ENCODE data around the gene TSPAN33. TPM values are rescaled to one million over a fixed set of nuclear protein-coding genes. Genes with fewer than 3 reads are reported as not detected.

TSPAN33 gene
- total and polyA plus RNA-seq, 9 donors = 1.7 to 9.3 (median 6.0) TPM

DNA sequence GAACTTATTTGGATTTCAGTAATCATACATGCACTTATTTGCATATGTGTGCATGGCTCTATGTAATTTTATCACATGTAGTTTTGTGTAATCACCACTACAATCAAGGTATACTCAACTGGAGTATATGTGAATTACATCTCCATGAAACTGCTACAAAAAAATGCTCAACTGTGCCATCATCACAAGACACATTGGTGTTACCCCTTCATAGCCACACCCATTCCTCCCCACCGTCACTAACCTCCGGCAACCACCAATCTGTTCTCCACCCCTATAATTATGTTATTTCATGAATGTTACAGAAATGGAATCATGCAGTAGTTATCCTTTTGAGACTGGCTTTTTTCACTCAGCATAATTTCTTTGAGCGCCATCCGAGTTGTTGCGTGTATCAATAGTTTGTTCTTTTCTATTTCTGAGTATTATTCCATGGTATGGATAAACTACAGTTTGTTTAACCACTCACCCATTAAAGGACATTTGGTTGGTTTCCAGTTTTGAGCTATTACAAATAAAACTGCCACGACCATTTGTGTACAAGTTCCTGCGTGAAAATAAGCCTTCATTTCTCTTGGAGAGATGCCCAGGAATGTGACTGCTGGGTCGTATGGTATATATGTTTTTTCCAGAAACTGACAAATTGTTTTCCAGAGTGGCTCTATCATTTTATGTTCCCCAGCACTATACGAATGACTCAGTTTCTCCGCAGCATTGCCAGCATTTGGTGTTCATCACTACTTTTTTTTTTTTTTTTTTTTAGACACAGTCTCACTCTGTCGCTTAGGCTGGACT, 32.6 kb downstream of the TSPAN33 start:
- H3K4me3 ChIP-seq = no peak overlapping the region
- no peak for DNase-seq
- WGBS, 3 donors = 43 to 59% (median 48%) methylated on average over 11 of the region's 11 CpGs
- intact Hi-C loops (cut with DNase I) = no loop called here
- TF ChIP-seq, protein P1, sequence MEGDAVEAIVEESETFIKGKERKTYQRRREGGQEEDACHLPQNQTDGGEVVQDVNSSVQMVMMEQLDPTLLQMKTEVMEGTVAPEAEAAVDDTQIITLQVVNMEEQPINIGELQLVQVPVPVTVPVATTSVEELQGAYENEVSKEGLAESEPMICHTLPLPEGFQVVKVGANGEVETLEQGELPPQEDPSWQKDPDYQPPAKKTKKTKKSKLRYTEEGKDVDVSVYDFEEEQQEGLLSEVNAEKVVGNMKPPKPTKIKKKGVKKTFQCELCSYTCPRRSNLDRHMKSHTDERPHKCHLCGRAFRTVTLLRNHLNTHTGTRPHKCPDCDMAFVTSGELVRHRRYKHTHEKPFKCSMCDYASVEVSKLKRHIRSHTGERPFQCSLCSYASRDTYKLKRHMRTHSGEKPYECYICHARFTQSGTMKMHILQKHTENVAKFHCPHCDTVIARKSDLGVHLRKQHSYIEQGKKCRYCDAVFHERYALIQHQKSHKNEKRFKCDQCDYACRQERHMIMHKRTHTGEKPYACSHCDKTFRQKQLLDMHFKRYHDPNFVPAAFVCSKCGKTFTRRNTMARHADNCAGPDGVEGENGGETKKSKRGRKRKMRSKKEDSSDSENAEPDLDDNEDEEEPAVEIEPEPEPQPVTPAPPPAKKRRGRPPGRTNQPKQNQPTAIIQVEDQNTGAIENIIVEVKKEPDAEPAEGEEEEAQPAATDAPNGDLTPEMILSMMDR (IDR thresholded peaks at IDR 0.05) = no peak
- TF ChIP-seq EP300 (IDR thresholded peaks at IDR 0.05) (no peak), POLR2A (IDR thresholded peaks at IDR 0.05) (no peak)
- H3K27me3 ChIP-seq = no peaks in the 10 kb centered on the region
- no peaks in the 10 kb centered on the region for H3K4me1 ChIP-seq (ENCODE audit: insufficient read depth)
- no peaks in the 10 kb centered on the region for H3K9me3 ChIP-seq
- no peaks in the 10 kb centered on the region for H3K36me3 ChIP-seq
- no peak overlapping the region for H3K27ac ChIP-seq

DNA sequence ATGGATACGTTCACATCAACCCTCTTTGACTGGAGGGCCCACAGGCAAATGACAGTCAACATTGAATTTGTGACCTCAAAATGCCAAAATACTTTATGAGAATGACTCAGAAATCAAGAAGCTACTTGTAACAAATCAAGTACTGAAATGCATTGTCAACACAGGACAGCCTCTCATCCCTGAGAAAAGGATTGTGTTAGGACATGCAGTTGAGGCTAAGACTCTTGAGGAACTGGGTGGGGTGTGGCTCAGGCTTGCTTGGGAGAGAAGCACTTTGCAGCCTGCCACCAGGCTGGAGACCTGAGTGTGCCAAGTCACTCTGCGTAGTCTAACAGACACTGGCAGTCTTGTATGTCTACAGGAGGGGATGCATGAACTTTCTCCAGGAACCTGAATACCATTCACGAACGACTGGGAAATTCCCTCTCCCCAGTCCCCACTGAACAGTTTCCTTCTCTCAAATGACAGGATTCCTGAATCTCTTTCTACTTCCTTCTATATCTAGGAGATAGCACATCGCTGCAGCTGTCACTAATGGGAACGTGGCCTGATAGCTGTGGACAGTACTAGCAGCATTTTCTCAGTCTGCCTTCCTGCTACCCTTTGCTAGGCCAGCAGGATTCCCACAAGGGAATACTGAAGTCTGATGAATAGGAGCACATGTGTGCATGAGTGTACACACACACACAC, 40.6 kb downstream of the TSPAN33 start:
- no peak overlapping the region for H3K4me3 ChIP-seq
- no peaks in the 10 kb centered on the region for H3K36me3 ChIP-seq
- no peaks in the 10 kb centered on the region for H3K27me3 ChIP-seq
- DNase-seq = no peak
- no peak overlapping the region for H3K27ac ChIP-seq
- no peaks in the 10 kb centered on the region for H3K9me3 ChIP-seq
- peaks cover 1% of the 10 kb centered on the region for H3K4me1 ChIP-seq (ENCODE audit: insufficient read depth)
- WGBS, 3 donors = 76 to 80% (median 78%) methylated on average over 6 of the region's 6 CpGs
- intact Hi-C loops (cut with DNase I) = no loop called here
- TF ChIP-seq EP300 (IDR thresholded peaks at IDR 0.05) (no peak), POLR2A (IDR thresholded peaks at IDR 0.05) (no peak)
- TF ChIP-seq, protein P1 (IDR thresholded peaks at IDR 0.05) = no peak

DNA sequence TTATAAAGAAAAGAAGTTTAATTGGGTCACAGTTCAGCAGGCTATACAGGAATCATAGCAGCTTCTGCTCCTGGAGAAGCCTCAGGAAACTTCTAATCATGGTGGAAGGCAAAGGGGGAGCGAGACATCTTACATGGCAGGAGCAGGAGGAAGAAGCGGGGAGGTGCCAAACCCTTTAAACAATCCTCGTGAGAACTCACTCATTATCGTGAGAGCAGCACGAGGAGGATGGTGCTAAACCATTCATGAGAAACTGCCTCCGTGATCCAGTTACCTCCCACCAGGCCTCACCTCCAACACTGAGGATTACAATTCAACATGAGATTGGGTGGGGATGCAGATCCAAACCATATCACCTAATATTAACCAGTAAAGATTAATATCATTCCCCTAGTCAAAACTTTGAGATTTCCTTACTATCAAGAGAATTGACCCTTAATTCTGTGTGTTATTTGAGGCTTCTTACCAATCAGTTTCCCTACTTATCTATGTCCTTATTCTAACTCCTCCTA, 42.3 kb downstream of the TSPAN33 start:
- Histone ChIP-seq H3K4me1 (ENCODE audit: insufficient read depth) (peaks cover 3% of the 10 kb centered on the region), H3K4me3 (no peak overlapping the region), H3K27me3 (no peaks in the 10 kb centered on the region), H3K36me3 (no peaks in the 10 kb centered on the region), H3K9me3 (no peaks in the 10 kb centered on the region), H3K27ac (no peak overlapping the region)
- intact Hi-C loops (cut with DNase I) = no loop called here
- DNase-seq = no peak
- TF ChIP-seq, protein P1 (IDR thresholded peaks at IDR 0.05) = no peak
- TF ChIP-seq EP300 (IDR thresholded peaks at IDR 0.05) = no peak
- TF ChIP-seq POLR2A (IDR thresholded peaks at IDR 0.05) = no peak
- 85 to 94% (median 88%) methylated on average over 6 of the region's 6 CpGs for WGBS, 3 donors

DNA sequence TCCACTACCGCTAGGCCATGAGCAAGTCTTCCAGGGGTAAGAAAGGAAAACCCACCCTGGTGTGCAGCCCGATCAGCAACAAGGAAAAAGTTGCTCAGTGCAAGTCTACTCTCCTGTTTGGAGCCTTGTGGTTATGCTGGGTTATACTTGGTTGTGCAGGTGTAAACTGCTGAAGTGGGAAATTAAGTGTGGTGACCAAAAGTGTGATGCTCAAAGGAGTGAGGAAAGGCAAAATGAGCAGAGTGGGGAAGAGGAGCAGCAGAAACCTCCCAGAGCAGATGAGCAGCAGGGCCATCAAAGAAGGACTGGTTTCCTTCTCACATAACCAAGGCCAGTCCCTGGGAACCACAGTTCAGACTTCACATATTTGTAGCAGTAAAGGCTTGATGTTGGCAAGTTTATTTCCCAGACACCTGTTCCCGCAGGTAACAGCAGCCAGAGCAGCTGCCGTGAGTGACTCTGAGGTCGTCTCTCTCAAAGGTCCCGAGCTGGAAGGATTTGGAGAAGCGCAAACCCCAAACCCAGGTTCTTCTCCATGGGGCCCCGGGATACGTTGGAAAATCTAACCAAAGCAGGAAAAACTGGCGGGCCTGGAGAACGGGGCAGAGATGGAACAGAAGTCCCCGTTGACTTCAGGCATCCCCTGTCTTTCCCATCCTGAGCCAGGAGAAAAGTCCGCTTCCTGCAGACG, 43.3 kb downstream of the TSPAN33 start:
- intact Hi-C loops (cut with DNase I) = no loop called here
- WGBS, 3 donors = 16 to 19% (median 17%) methylated on average over 14 of the region's 14 CpGs

More for the DNA sequence above, 43.3 kb downstream of the TSPAN33 start:
- no peak for DNase-seq
- no peaks in the 10 kb centered on the region for H3K36me3 ChIP-seq
- H3K27me3 ChIP-seq = no peaks in the 10 kb centered on the region
- TF ChIP-seq POLR2A (IDR thresholded peaks at IDR 0.05) (no peak), EP300 (IDR thresholded peaks at IDR 0.05) (no peak)
- TF ChIP-seq, protein P1 (IDR thresholded peaks at IDR 0.05) = no peak
- H3K4me1 ChIP-seq (ENCODE audit: insufficient read depth) = peaks cover 3% of the 10 kb centered on the region
- H3K4me3 ChIP-seq = peak overlapping the region; percentile 88
- H3K27ac ChIP-seq = peak overlapping the region; percentile 77 to 78
- H3K9me3 ChIP-seq = no peaks in the 10 kb centered on the region
